ENCODE data around the gene EXOSC2.
A peak's percentile ranks its signal among the peaks of the same experiment; 100 is the strongest.

The EXOSC2 gene

GRCh38 chr9:130698514-130698913, 4.9 kb downstream of the EXOSC2 start:
- no peak for DNase-seq

- DNase-seq, result no peak
Measured at GRCh38 chr9:130699047-130699446, 5.5 kb downstream of the EXOSC2 start.

- peak; percentile 16 to 74 (median 58) for DNase-seq
Measured at GRCh38 chr9:130701059-130702022, 7.8 kb downstream of the EXOSC2 start.

- DNase-seq, result no peak
Measured at GRCh38 chr9:130703501-130703900, 9.9 kb downstream of the EXOSC2 start.

- DNase-seq, result peak; percentile 21 to 75 (median 65)
Measured at GRCh38 chr9:130707225-130707976, 13.8 kb downstream of the EXOSC2 start.

- no peak for DNase-seq
Measured at GRCh38 chr9:130710822-130711352, 17.3 kb downstream of the EXOSC2 start.

- no peak for DNase-seq
Measured at GRCh38 chr9:130711469-130711868, 17.9 kb downstream of the EXOSC2 start.

GRCh38 chr9:130712564-130713285, 19.1 kb downstream of the EXOSC2 start:
- peak; percentile 89 to 99 (median 94) for DNase-seq

- DNase-seq, result no peak
Measured at GRCh38 chr9:130713286-130713960, 19.8 kb downstream of the EXOSC2 start.

GRCh38 chr9:130714586-130715110, 21.1 kb downstream of the EXOSC2 start:
- no peak for DNase-seq

- DNase-seq, result no peak
Measured at GRCh38 chr9:130715270-130715669, 21.7 kb downstream of the EXOSC2 start.

GRCh38 chr9:130718562-130718961, 25.0 kb downstream of the EXOSC2 start:
- no peak for DNase-seq

- DNase-seq, result no peak
Measured at GRCh38 chr9:130720762-130721161, 27.2 kb downstream of the EXOSC2 start.

- no peak for DNase-seq
Measured at GRCh38 chr9:130728721-130729120, 35.1 kb downstream of the EXOSC2 start.

GRCh38 chr9:130729145-130729544, 35.6 kb downstream of the EXOSC2 start:
- no peak for DNase-seq

GRCh38 chr9:130731355-130731754, 37.8 kb downstream of the EXOSC2 start:
- DNase-seq, result no peak

GRCh38 chr9:130732136-130732535, 38.6 kb downstream of the EXOSC2 start:
- DNase-seq, result peak in 1 of 6 experiments; percentile 3

- DNase-seq, result no peak
Measured at GRCh38 chr9:130732793-130733221, 39.2 kb downstream of the EXOSC2 start.

GRCh38 chr9:130735566-130735965, 42.0 kb downstream of the EXOSC2 start:
- DNase-seq, result no peak

- no peak for DNase-seq
Measured at GRCh38 chr9:130736834-130737233, 43.3 kb downstream of the EXOSC2 start.

- no peak for DNase-seq
Measured at GRCh38 chr9:130738281-130738680, 44.7 kb downstream of the EXOSC2 start.

GRCh38 chr9:130739081-130739480, 45.5 kb downstream of the EXOSC2 start:
- no peak for DNase-seq

Data from stimulated activated naive CD4-positive, alpha-beta T cell (primary cell).